Neural progenitor cell (in vitro differentiated cells): ENCODE results near the gene TNFSF12.
"Not testable (repeated sequence)": the region's sequence is repeated elsewhere in the genome, so short reads cannot be mapped to it uniquely, and the experiment has no call there.

Experiments used
- EZH2phosphoT487 ChIP-seq: fragments of 200-600 bp; sonication (generic); IDR thresholded peaks from 2 replicates; pipeline ENCODE4 v1.6.1; 2017; ENCODE audit warnings: antibody characterized with exemption
- TF ChIP-seq, protein P1 (sequence below): fragments of 200-600 bp; sonication (generic); IDR thresholded peaks from 2 replicates; pipeline ENCODE4 v1.5.1; 2017; ENCODE audit warnings: antibody characterized with exemption, mild to moderate bottlenecking

DNA sequence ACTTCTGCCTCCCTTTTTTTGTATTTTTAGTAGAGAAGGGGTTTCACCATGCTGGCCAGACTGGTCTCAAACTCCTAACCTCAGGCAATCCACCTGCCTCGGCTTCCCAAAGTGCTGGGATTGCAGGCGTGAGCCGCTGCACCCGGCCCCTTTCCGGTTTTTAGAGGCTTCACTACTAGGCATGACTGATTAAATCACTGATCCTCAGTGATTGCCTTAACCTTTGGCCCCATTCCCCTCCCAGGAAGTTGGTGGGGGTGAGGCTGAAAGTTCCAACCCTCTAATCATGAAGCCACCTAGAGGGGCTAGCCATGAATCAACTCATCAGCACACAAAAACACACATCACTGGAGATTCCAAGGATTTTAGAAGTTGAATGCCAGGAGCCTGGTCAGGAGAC is 48.7 kb downstream of the TNFSF12 start:
- TF ChIP-seq, protein P1, sequence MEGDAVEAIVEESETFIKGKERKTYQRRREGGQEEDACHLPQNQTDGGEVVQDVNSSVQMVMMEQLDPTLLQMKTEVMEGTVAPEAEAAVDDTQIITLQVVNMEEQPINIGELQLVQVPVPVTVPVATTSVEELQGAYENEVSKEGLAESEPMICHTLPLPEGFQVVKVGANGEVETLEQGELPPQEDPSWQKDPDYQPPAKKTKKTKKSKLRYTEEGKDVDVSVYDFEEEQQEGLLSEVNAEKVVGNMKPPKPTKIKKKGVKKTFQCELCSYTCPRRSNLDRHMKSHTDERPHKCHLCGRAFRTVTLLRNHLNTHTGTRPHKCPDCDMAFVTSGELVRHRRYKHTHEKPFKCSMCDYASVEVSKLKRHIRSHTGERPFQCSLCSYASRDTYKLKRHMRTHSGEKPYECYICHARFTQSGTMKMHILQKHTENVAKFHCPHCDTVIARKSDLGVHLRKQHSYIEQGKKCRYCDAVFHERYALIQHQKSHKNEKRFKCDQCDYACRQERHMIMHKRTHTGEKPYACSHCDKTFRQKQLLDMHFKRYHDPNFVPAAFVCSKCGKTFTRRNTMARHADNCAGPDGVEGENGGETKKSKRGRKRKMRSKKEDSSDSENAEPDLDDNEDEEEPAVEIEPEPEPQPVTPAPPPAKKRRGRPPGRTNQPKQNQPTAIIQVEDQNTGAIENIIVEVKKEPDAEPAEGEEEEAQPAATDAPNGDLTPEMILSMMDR, result not testable (repeated sequence)
- TF ChIP-seq EZH2phosphoT487, result not testable (repeated sequence)
